K562 treated with DMSO at 1 percent for 24 hours (cell line): ENCODE data around the gene OR52L1. TPM values are rescaled to one million over a fixed set of nuclear protein-coding genes. Genes with fewer than 3 reads are reported as not detected.

Source experiments
- total RNA-seq: library from RNA; unstranded; fragments of 300-600 nt; gene quantifications from 2 replicates; pipeline ENCODE4 v1.2.3, GENCODE V29; 2022; ENCODE audit warnings: low read depth; ENCODE audit not compliant: insufficient read depth

OR52L1 gene
- total RNA-seq = not detected in 2 replicates

DNA sequence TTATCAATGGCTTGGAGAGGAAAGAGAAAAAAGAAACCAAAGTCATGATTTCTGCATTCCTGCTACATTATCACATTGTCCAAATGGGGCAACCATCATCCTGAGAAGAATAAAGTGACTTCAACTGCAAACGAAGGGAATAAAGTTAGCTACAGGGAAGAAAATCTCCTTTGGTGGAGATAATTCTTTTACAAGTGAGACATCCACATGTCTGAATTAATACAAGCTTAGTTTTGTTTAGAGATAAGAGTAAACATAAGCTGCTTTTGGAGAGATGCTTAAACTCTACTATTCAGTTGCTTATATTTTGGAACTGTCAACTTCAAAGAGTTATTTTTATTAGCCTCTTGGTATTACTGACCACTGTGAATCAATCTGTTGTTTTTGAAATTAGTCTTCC lies at the start of gene OR52L1:
Gene OR52L1 (minus strand): TSS at position 101 of the 400 bp plus-strand sequence. CDS start 55 bp downstream, at position 46.

DNA sequence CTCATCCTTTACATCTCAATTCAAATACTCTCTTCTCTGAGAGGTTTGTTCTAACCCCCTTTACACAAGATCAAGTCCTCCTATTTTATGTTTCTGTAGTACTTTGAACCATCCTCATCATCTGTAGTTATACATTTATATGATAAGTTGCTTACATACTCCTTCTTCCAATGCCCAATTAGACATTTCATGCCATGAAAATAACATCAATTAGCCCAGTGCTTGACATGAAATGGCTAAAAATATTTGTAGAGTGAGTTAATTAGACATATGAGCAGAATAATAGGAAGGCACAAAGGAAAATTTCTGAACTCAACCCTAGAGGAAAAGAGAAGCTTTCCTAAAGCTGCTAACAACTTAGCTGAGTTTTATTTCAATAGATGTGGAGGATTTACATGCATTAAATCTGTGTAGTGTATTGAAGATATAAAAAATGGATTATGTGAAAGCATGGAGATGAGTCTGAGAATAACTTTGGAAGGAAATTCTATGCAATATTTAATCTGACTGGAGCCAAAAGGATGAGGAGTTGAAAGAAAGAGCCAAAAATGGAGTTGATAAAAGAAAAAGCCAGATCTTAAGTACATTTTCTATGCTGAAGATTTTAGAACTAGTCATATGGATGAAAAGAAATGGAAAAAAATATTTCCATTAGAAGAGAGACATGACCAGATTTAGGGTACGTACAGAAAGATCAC lies 44.1 kb upstream of the OR52L1 start, which contains the start of gene OR56A1:
Gene OR56A1 (minus strand): TSS at position 51 of the 698 bp plus-strand sequence. CDS start 3,066 bp downstream, outside the sequence.

GRCh38 chr11:6006846-6007245 lies 20.1 kb upstream of the OR52L1 start, which contains the start of gene OR56A4:
Gene OR56A4 (minus strand): TSS chr11:6006946. CDS start chr11:6002992, 3,954 bp downstream.

DNA sequence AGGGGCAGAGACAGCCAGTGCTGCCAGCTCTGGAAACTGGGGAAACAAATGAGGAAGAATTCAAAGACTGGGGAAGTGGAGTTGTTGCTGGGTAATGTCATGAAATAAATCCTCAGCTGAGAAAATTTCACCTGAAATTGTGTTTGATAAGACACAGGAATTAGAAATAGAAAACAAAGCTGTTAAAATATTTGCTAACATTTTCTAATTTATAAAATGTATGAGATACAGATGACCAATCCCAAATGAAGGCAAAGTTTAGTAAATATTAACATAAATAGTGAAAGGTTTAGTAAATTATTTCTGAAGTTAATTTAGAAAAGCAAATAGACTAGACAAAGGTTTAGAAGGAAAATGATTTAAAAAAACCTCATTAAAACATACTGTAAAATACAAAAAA lies 18.4 kb downstream of the OR52L1 start, which contains the start of gene OR56A5:
Gene OR56A5 (minus strand): TSS at position 101 of the 400 bp plus-strand sequence. CDS start 0 bp downstream, at position 101.

GRCh38 chr11:5941951-5942350 lies 44.8 kb downstream of the OR52L1 start, which contains the start of gene OR56A3:
Gene OR56A3 (plus strand): TSS chr11:5942251. CDS start chr11:5947347, 5,096 bp downstream.

Other genes starting within 250 kb of the OR52L1 start
- not detected in 2 replicates for gene OR52N4, start 232.7 kb downstream of the OR52L1 start, total RNA-seq
- not detected in 2 replicates for gene OR52N5, start 203.6 kb downstream of the OR52L1 start, total RNA-seq
- not detected in 2 replicates for gene OR52N1, start 195.7 kb downstream of the OR52L1 start, total RNA-seq
- gene OR52N2, start 178.1 kb downstream of the OR52L1 start, total RNA-seq = not detected in 2 replicates
- gene OR52E6, start 145.1 kb downstream of the OR52L1 start, total RNA-seq = not detected in 2 replicates
- not detected in 2 replicates for gene OR52E8, start 129.3 kb downstream of the OR52L1 start, total RNA-seq
- not detected in 2 replicates for gene OR52E4, start 106.4 kb downstream of the OR52L1 start, total RNA-seq
- gene OR52E5, start 93.8 kb downstream of the OR52L1 start, total RNA-seq = not detected in 2 replicates
- not detected in 2 replicates for gene OR56A3, start 44.7 kb downstream of the OR52L1 start, total RNA-seq
- not detected in 2 replicates for gene OR56A5, start 18.5 kb downstream of the OR52L1 start, total RNA-seq
- not detected in 2 replicates for gene OR56A4, start 20.0 kb upstream of the OR52L1 start, total RNA-seq
- gene OR56A1, start 43.8 kb upstream of the OR52L1 start, total RNA-seq = not detected in 2 replicates
- not detected in 2 replicates for gene OR56B4, start 120.7 kb upstream of the OR52L1 start, total RNA-seq
- not detected in 2 replicates for gene OR52B2, start 183.3 kb upstream of the OR52L1 start, total RNA-seq
- gene OR52W1, start 212.2 kb upstream of the OR52L1 start, total RNA-seq = not detected in 2 replicates
- gene C11orf42, start 218.6 kb upstream of the OR52L1 start, total RNA-seq = 1.1 TPM in 1 of 2 replicates, not detected in the other
- 19.6 and 22.2 TPM in 2 replicates for gene FHIP1B, start 247.7 kb upstream of the OR52L1 start, total RNA-seq